Measurements from ENCODE around the gene DCC.

Gene DCC

GRCh38 chr18:52475325-52475724 lies 135.3 kb downstream of the DCC start:
- H3K4me3 ChIP-seq (ENCODE audit: low read length in 2 of 2): no peak overlapping the region
- H3K36me3 ChIP-seq (ENCODE audit: control insufficient read depth in 2 of 2, insufficient read depth in 2 of 2, low read length in 2 of 2): no peaks in the 10 kb centered on the region
- no peak overlapping the region for H3K9ac ChIP-seq (ENCODE audit: low read depth in 1 of 2, low read length in 2 of 2)
- H3K4me1 ChIP-seq (ENCODE audit: control insufficient read depth in 2 of 2, insufficient read depth in 2 of 2, low read length in 2 of 2): no peaks in the 10 kb centered on the region
- no peaks in the 10 kb centered on the region for H3K27me3 ChIP-seq (ENCODE audit: control insufficient read depth in 2 of 2, insufficient read depth in 2 of 2, low read length in 2 of 2)
- H3K9me3 ChIP-seq (ENCODE audit: control insufficient read depth in 2 of 2, low read length in 2 of 2): no peaks in the 10 kb centered on the region
- no peak overlapping the region for H3K27ac ChIP-seq (ENCODE audit: low read depth in 2 of 2, low read length in 2 of 2)

- no peak overlapping the region for H3K9ac ChIP-seq (ENCODE audit: low read depth in 1 of 2, low read length in 2 of 2)
- no peaks in the 10 kb centered on the region for H3K9me3 ChIP-seq (ENCODE audit: control insufficient read depth in 2 of 2, low read length in 2 of 2)
- H3K27ac ChIP-seq (ENCODE audit: low read depth in 2 of 2, low read length in 2 of 2): no peak overlapping the region
- no peaks in the 10 kb centered on the region for H3K27me3 ChIP-seq (ENCODE audit: control insufficient read depth in 2 of 2, insufficient read depth in 2 of 2, low read length in 2 of 2)
- H3K4me3 ChIP-seq (ENCODE audit: low read length in 2 of 2): no peak overlapping the region
- no peaks in the 10 kb centered on the region for H3K36me3 ChIP-seq (ENCODE audit: control insufficient read depth in 2 of 2, insufficient read depth in 2 of 2, low read length in 2 of 2)
- H3K4me1 ChIP-seq (ENCODE audit: control insufficient read depth in 2 of 2, insufficient read depth in 2 of 2, low read length in 2 of 2): no peaks in the 10 kb centered on the region
These were observed 141.1 kb downstream of the DCC start for GRCh38 chr18:52481116-52481515.

GRCh38 chr18:52484977-52485376 lies 145.0 kb downstream of the DCC start:
- no peaks in the 10 kb centered on the region for H3K9me3 ChIP-seq (ENCODE audit: control insufficient read depth in 2 of 2, low read length in 2 of 2)
- no peaks in the 10 kb centered on the region for H3K27me3 ChIP-seq (ENCODE audit: control insufficient read depth in 2 of 2, insufficient read depth in 2 of 2, low read length in 2 of 2)
- H3K4me3 ChIP-seq (ENCODE audit: low read length in 2 of 2): no peak overlapping the region
- H3K27ac ChIP-seq (ENCODE audit: low read depth in 2 of 2, low read length in 2 of 2): no peak overlapping the region
- no peak overlapping the region for H3K9ac ChIP-seq (ENCODE audit: low read depth in 1 of 2, low read length in 2 of 2)
- no peaks in the 10 kb centered on the region for H3K4me1 ChIP-seq (ENCODE audit: control insufficient read depth in 2 of 2, insufficient read depth in 2 of 2, low read length in 2 of 2)
- no peaks in the 10 kb centered on the region for H3K36me3 ChIP-seq (ENCODE audit: control insufficient read depth in 2 of 2, insufficient read depth in 2 of 2, low read length in 2 of 2)

- Histone ChIP-seq H3K9me3 (ENCODE audit: control insufficient read depth in 2 of 2, low read length in 2 of 2) (no peaks in the 10 kb centered on the region), H3K4me1 (ENCODE audit: control insufficient read depth in 2 of 2, insufficient read depth in 2 of 2, low read length in 2 of 2) (no peaks in the 10 kb centered on the region), H3K27ac (ENCODE audit: low read depth in 2 of 2, low read length in 2 of 2) (no peak overlapping the region)
These were observed 146.1 kb downstream of the DCC start for GRCh38 chr18:52486052-52486451.

GRCh38 chr18:52489396-52490306 lies 149.7 kb downstream of the DCC start:
- H3K4me3 ChIP-seq (ENCODE audit: low read length in 2 of 2): no peak overlapping the region
- no peaks in the 10 kb centered on the region for H3K27me3 ChIP-seq (ENCODE audit: control insufficient read depth in 2 of 2, insufficient read depth in 2 of 2, low read length in 2 of 2)
- no peaks in the 10 kb centered on the region for H3K4me1 ChIP-seq (ENCODE audit: control insufficient read depth in 2 of 2, insufficient read depth in 2 of 2, low read length in 2 of 2)
- no peak overlapping the region for H3K9ac ChIP-seq (ENCODE audit: low read depth in 1 of 2, low read length in 2 of 2)
- H3K36me3 ChIP-seq (ENCODE audit: control insufficient read depth in 2 of 2, insufficient read depth in 2 of 2, low read length in 2 of 2): no peaks in the 10 kb centered on the region
- no peak overlapping the region for H3K27ac ChIP-seq (ENCODE audit: low read depth in 2 of 2, low read length in 2 of 2)
- no peaks in the 10 kb centered on the region for H3K9me3 ChIP-seq (ENCODE audit: control insufficient read depth in 2 of 2, low read length in 2 of 2)

More at GRCh38 chr18:52486052-52486451, 146.1 kb downstream of the DCC start:
- no peak overlapping the region for H3K4me3 ChIP-seq (ENCODE audit: low read length in 2 of 2)
- H3K36me3 ChIP-seq (ENCODE audit: control insufficient read depth in 2 of 2, insufficient read depth in 2 of 2, low read length in 2 of 2): no peaks in the 10 kb centered on the region
- no peak overlapping the region for H3K9ac ChIP-seq (ENCODE audit: low read depth in 1 of 2, low read length in 2 of 2)
- no peaks in the 10 kb centered on the region for H3K27me3 ChIP-seq (ENCODE audit: control insufficient read depth in 2 of 2, insufficient read depth in 2 of 2, low read length in 2 of 2)

- no peaks in the 10 kb centered on the region for H3K27me3 ChIP-seq (ENCODE audit: control insufficient read depth in 2 of 2, insufficient read depth in 2 of 2, low read length in 2 of 2)
- no peaks in the 10 kb centered on the region for H3K36me3 ChIP-seq (ENCODE audit: control insufficient read depth in 2 of 2, insufficient read depth in 2 of 2, low read length in 2 of 2)
- no peak overlapping the region for H3K4me3 ChIP-seq (ENCODE audit: low read length in 2 of 2)
- H3K4me1 ChIP-seq (ENCODE audit: control insufficient read depth in 2 of 2, insufficient read depth in 2 of 2, low read length in 2 of 2): no peaks in the 10 kb centered on the region
- H3K9me3 ChIP-seq (ENCODE audit: control insufficient read depth in 2 of 2, low read length in 2 of 2): no peaks in the 10 kb centered on the region
- H3K27ac ChIP-seq (ENCODE audit: low read depth in 2 of 2, low read length in 2 of 2): no peak overlapping the region
- H3K9ac ChIP-seq (ENCODE audit: low read depth in 1 of 2, low read length in 2 of 2): no peak overlapping the region
These were observed 156.4 kb downstream of the DCC start for GRCh38 chr18:52496426-52496825.

GRCh38 chr18:52499016-52499415 lies 159.0 kb downstream of the DCC start:
- Histone ChIP-seq H3K27ac (ENCODE audit: low read depth in 2 of 2, low read length in 2 of 2) (no peak overlapping the region), H3K9ac (ENCODE audit: low read depth in 1 of 2, low read length in 2 of 2) (no peak overlapping the region), H3K9me3 (ENCODE audit: control insufficient read depth in 2 of 2, low read length in 2 of 2) (no peaks in the 10 kb centered on the region), H3K4me3 (ENCODE audit: low read length in 2 of 2) (no peak overlapping the region), H3K4me1 (ENCODE audit: control insufficient read depth in 2 of 2, insufficient read depth in 2 of 2, low read length in 2 of 2) (no peaks in the 10 kb centered on the region), H3K27me3 (ENCODE audit: control insufficient read depth in 2 of 2, insufficient read depth in 2 of 2, low read length in 2 of 2) (no peaks in the 10 kb centered on the region), H3K36me3 (ENCODE audit: control insufficient read depth in 2 of 2, insufficient read depth in 2 of 2, low read length in 2 of 2) (no peaks in the 10 kb centered on the region)

GRCh38 chr18:52499644-52500043 lies 159.6 kb downstream of the DCC start:
- Histone ChIP-seq H3K27ac (ENCODE audit: low read depth in 2 of 2, low read length in 2 of 2) (no peak overlapping the region), H3K27me3 (ENCODE audit: control insufficient read depth in 2 of 2, insufficient read depth in 2 of 2, low read length in 2 of 2) (no peaks in the 10 kb centered on the region), H3K9me3 (ENCODE audit: control insufficient read depth in 2 of 2, low read length in 2 of 2) (no peaks in the 10 kb centered on the region), H3K4me1 (ENCODE audit: control insufficient read depth in 2 of 2, insufficient read depth in 2 of 2, low read length in 2 of 2) (no peaks in the 10 kb centered on the region), H3K4me3 (ENCODE audit: low read length in 2 of 2) (no peak overlapping the region), H3K9ac (ENCODE audit: low read depth in 1 of 2, low read length in 2 of 2) (no peak overlapping the region), H3K36me3 (ENCODE audit: control insufficient read depth in 2 of 2, insufficient read depth in 2 of 2, low read length in 2 of 2) (no peaks in the 10 kb centered on the region)

GRCh38 chr18:52504589-52504988 lies 164.6 kb downstream of the DCC start:
- no peaks in the 10 kb centered on the region for H3K36me3 ChIP-seq (ENCODE audit: control insufficient read depth in 2 of 2, insufficient read depth in 2 of 2, low read length in 2 of 2)
- no peak overlapping the region for H3K27ac ChIP-seq (ENCODE audit: low read depth in 2 of 2, low read length in 2 of 2)
- no peak overlapping the region for H3K4me3 ChIP-seq (ENCODE audit: low read length in 2 of 2)
- no peak overlapping the region for H3K9ac ChIP-seq (ENCODE audit: low read depth in 1 of 2, low read length in 2 of 2)
- H3K9me3 ChIP-seq (ENCODE audit: control insufficient read depth in 2 of 2, low read length in 2 of 2): no peaks in the 10 kb centered on the region
- H3K27me3 ChIP-seq (ENCODE audit: control insufficient read depth in 2 of 2, insufficient read depth in 2 of 2, low read length in 2 of 2): no peaks in the 10 kb centered on the region
- H3K4me1 ChIP-seq (ENCODE audit: control insufficient read depth in 2 of 2, insufficient read depth in 2 of 2, low read length in 2 of 2): no peaks in the 10 kb centered on the region

- Histone ChIP-seq H3K27ac (ENCODE audit: low read depth in 2 of 2, low read length in 2 of 2) (no peak overlapping the region), H3K27me3 (ENCODE audit: control insufficient read depth in 2 of 2, insufficient read depth in 2 of 2, low read length in 2 of 2) (no peaks in the 10 kb centered on the region), H3K4me3 (ENCODE audit: low read length in 2 of 2) (no peak overlapping the region), H3K9ac (ENCODE audit: low read depth in 1 of 2, low read length in 2 of 2) (no peak overlapping the region), H3K9me3 (ENCODE audit: control insufficient read depth in 2 of 2, low read length in 2 of 2) (no peaks in the 10 kb centered on the region), H3K4me1 (ENCODE audit: control insufficient read depth in 2 of 2, insufficient read depth in 2 of 2, low read length in 2 of 2) (no peaks in the 10 kb centered on the region), H3K36me3 (ENCODE audit: control insufficient read depth in 2 of 2, insufficient read depth in 2 of 2, low read length in 2 of 2) (no peaks in the 10 kb centered on the region)
These were observed 170.1 kb downstream of the DCC start for GRCh38 chr18:52510139-52510538.
